Stomach (tissue), 9 donors: ENCODE results near the gene HNRNPDL. TPM values are rescaled to one million over a fixed set of nuclear protein-coding genes. Genes with fewer than 3 reads are reported as not detected.
A peak's percentile ranks its signal among the peaks of the same experiment; 100 is the strongest.

Experiments
- DNase-seq, 2 donors: peaks; one replicate each; pipeline versions ENCODE4 v3.0.0 to v3.0.0-alpha.2; 2013 to 2019
- H3K27ac ChIP-seq, 5 donors: fragments of 200-600 bp in 4 of 5; sonication (generic) in 4 of 5; one replicate each; pipeline ENCODE4 v1.5.1; 2013 to 2019; ENCODE audit warnings: mild to moderate bottlenecking in 1 of 5, moderate library complexity in 1 of 5
- H3K27me3 ChIP-seq, 3 donors: fragments of 200-600 bp; sonication (generic); one replicate each; pipeline ENCODE4 v1.5.1; 2017 to 2019; ENCODE audit warnings: mixed run types in 1 of 3
- H3K36me3 ChIP-seq, 4 donors: fragments of 200-600 bp; sonication (generic); 1 replicate in 3 of 4; 2 replicates in 1 of 4; pipeline ENCODE4 v1.5.1; 2016 to 2019
- H3K4me1 ChIP-seq, 4 donors: fragments of 200-600 bp; sonication (generic); one replicate each; pipeline ENCODE4 v1.5.1; 2016 to 2019
- H3K4me3 ChIP-seq, 4 donors: fragments of 200-600 bp; sonication (generic) in 3 of 4; one replicate each; pipeline ENCODE4 v1.5.1; 2016 to 2019; ENCODE audit warnings: mild to moderate bottlenecking in 1 of 4
- H3K9me3 ChIP-seq, 4 donors: fragments of 200-600 bp; sonication (generic); one replicate each; pipeline ENCODE4 v1.5.1; 2016 to 2019
- CTCF ChIP-seq, 7 experiments: fragments of 450-650 bp in 4 of 7; fragments of 200-600 bp in 3 of 7; sonication (generic) in 3 of 7; IDR thresholded peaks; one replicate each; pipeline ENCODE4 v1.5.1; 2016 to 2019; ENCODE audit warnings: antibody characterized with exemption in 7 of 7, control low read depth in 2 of 7, mild to moderate bottlenecking in 1 of 7
- EP300 ChIP-seq: sonication (generic); formaldehyde crosslinking; IDR thresholded peaks from one replicate; pipeline ENCODE4 v1.6.1; 2017; ENCODE audit warnings: antibody characterized with exemption
- POLR2A ChIP-seq, 4 donors: fragments of 450-650 bp; IDR thresholded peaks; one replicate each; pipeline ENCODE4 v1.6.1; 2016; ENCODE audit warnings: antibody characterized with exemption in 4 of 4, control low read depth in 2 of 4, mild to moderate bottlenecking in 1 of 4, moderate library complexity in 1 of 4
- POLR2AphosphoS5 ChIP-seq, 3 donors: sonication (generic); formaldehyde crosslinking; IDR thresholded peaks; one replicate each; pipeline ENCODE4 v1.6.1; 2016; ENCODE audit warnings: antibody characterized with exemption in 3 of 3
- WGBS, 5 donors: extraction: QIAGEN DNeasy Blood & Tissue Kit in 3 of 5; methylation state at CpG; one replicate each; pipeline versions ENCODE4 v1.1.5 to v1.1.7; 2013 to 2018; 5-methylcytosine and 5-hydroxymethylcytosine counted together
- intact Hi-C: fragments of 100-400 bp; cut with DNase I; formaldehyde crosslinking; loops from one replicate; pipeline ENCODE4 v1.15.1; 2023; ENCODE audit warnings: low total_unique reads
- polyA plus RNA-seq, 3 donors: library from polyadenylated mRNA; stranded (reverse); fragments of 200-250 nt; gene quantifications; one replicate each; pipeline ENCODE4 v1.2.3, GENCODE V29; 2013
- total RNA-seq, 5 donors: library from RNA; depleted of rRNA; stranded (reverse); fragments of >200 nt; gene quantifications; one replicate each; pipeline versions ENCODE4 v1.1.0 to v1.2.3, GENCODE V29; 2014 to 2016
- donor health status: healthy with polysubstance abuse.
- donor health status: Bipolar disorder and iron deficiency.
- donor health status: healthy.

HNRNPDL gene
- total and polyA plus RNA-seq, 8 donors, result 71.8 to 456 (median 138) TPM

- intact Hi-C loops, result no loop called here
- TF ChIP-seq POLR2A (IDR thresholded peaks at IDR 0.05), result no peak
- Histone ChIP-seq H3K36me3 (peaks cover 5 to 42% (median 38%) of the 10 kb centered on the region in 4 donors), H3K27ac (peak overlapping the region; percentile 96 to 99 (median 99)), H3K9me3 (no peaks in the 10 kb centered on the region), H3K4me1 (peaks cover 36 to 76% (median 63%) of the 10 kb centered on the region in 4 donors), H3K27me3 (no peaks in the 10 kb centered on the region), H3K4me3 (peak overlapping the region; percentile 75 to 98 (median 81))
- WGBS, 5 donors, result 0 to 2% (median 1%) methylated on average over 14 of the region's 14 CpGs
- no peak for DNase-seq
These were observed 1.7 kb downstream of the HNRNPDL start for GRCh38 chr4:82428526-82428968.

- Histone ChIP-seq H3K9me3 (no peaks in the 10 kb centered on the region), H3K36me3 (peaks cover 5 to 58% (median 53%) of the 10 kb centered on the region in 4 donors), H3K4me3 (no peak overlapping the region), H3K27ac (no peak overlapping the region), H3K4me1 (peaks cover 30 to 58% (median 42%) of the 10 kb centered on the region in 4 donors), H3K27me3 (no peaks in the 10 kb centered on the region)
- 85 to 89% (median 86%) methylated on average over 10 of the region's 10 CpGs for WGBS, 5 donors
- no peak for TF ChIP-seq POLR2AphosphoS5 (IDR thresholded peaks at IDR 0.05)
- no peak for TF ChIP-seq POLR2A (IDR thresholded peaks at IDR 0.05)
- TF ChIP-seq CTCF (IDR thresholded peaks at IDR 0.05), result no peak
- TF ChIP-seq EP300, result no peak
- intact Hi-C loops, result no loop called here
- no peak for DNase-seq
These were observed 4.8 kb downstream of the HNRNPDL start for GRCh38 chr4:82425478-82425877.

GRCh38 chr4:82423245-82424054, 6.8 kb downstream of the HNRNPDL start:
- intact Hi-C loops, result no loop called here
- Histone ChIP-seq H3K9me3 (no peaks in the 10 kb centered on the region), H3K4me1 (peaks cover 29 to 58% (median 41%) of the 10 kb centered on the region in 4 donors), H3K4me3 (no peak overlapping the region), H3K27ac (peak overlapping the region in 1 of 5 donors; percentile 15), H3K27me3 (no peaks in the 10 kb centered on the region), H3K36me3 (peaks cover 5 to 58% (median 53%) of the 10 kb centered on the region in 4 donors)
- TF ChIP-seq POLR2A (IDR thresholded peaks at IDR 0.05) (no peak), EP300 (no peak), CTCF (IDR thresholded peaks at IDR 0.05) (no peak), POLR2AphosphoS5 (IDR thresholded peaks at IDR 0.05) (no peak)
- DNase-seq, result no peak
- 76 to 86% (median 79%) methylated on average over 7 of the region's 7 CpGs for WGBS, 5 donors

GRCh38 chr4:82422616-82423015, 7.6 kb downstream of the HNRNPDL start:
- WGBS, 5 donors, result 84 to 92% (median 85%) methylated on average over 5 of the region's 5 CpGs
- DNase-seq, result no peak
- no peaks in the 10 kb centered on the region for H3K27me3 ChIP-seq
- H3K27ac ChIP-seq, result no peak overlapping the region
- no peaks in the 10 kb centered on the region for H3K9me3 ChIP-seq
- intact Hi-C loops, result no loop called here
- peaks cover 22 to 50% (median 33%) of the 10 kb centered on the region in 4 donors for H3K4me1 ChIP-seq
- TF ChIP-seq CTCF (IDR thresholded peaks at IDR 0.05) (no peak), EP300 (no peak), POLR2A (IDR thresholded peaks at IDR 0.05) (no peak), POLR2AphosphoS5 (IDR thresholded peaks at IDR 0.05) (no peak)
- peaks cover 5 to 56% (median 52%) of the 10 kb centered on the region in 4 donors for H3K36me3 ChIP-seq
- H3K4me3 ChIP-seq, result no peak overlapping the region
